Epithelial cell of umbilical artery (primary cell): ENCODE results near the gene EXOSC10. TPM values are rescaled to one million over a fixed set of nuclear protein-coding genes. Genes with fewer than 3 reads are reported as not detected.

Experiments used
- total RNA-seq: library from RNA; depleted of rRNA; stranded (reverse); fragments of >200 nt; gene quantifications from 2 replicates; pipeline ENCODE4 v1.2.3, GENCODE V29; 2014

Gene EXOSC10
- total RNA-seq, result 45.8 and 48.0 TPM in 2 replicates

DNA sequence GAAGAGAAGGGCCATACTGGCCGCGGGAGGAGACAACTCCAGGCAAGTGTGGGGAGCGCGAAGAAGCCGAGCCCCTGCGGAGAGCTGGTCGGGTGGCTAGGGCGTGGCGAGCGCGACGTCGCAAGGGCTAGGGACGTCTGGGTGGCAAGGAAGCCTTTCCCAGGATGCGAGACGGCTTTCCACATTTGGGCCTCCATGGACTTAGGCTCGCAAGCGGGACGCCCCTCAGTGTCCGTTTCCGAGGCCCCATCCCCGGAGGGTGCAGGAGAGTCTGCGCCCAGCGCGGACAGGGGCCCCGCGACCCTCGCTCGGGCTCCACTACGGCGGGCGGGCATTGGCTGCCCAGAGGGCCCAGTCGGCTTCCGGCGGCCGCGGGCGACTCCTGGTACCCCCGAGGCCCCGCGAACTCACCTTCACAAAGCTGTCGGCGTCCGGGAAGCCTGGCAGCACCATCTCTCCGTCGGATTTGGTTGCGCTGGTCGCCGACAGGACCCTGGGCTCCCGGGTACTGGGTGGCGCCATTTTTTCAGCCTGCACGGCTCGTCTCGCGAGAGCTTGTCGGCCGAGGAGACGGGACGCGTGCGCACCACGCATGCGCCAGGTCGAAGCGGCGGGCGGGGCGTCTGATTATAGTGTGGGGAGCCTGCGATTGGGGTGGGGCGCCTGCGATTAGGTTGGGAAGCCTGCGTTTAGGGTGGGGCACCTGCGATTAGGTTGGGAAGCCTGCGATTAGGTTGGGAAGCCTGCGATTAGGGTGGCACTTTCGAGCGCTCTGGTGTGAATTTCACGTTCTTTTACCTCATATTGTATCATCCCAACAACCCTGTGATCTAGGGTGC is at the start of gene EXOSC10:
EXOSC10 (minus strand) TSS at position 560 of the 839 bp plus-strand sequence; CDS start at position 522, 38 bp downstream.

GRCh38 chr1:11059968-11060830 is 39.5 kb downstream of the EXOSC10 start, which contains the start of gene SRM:
SRM (minus strand) TSS chr1:11060018; CDS start chr1:11059943, 75 bp downstream.

DNA sequence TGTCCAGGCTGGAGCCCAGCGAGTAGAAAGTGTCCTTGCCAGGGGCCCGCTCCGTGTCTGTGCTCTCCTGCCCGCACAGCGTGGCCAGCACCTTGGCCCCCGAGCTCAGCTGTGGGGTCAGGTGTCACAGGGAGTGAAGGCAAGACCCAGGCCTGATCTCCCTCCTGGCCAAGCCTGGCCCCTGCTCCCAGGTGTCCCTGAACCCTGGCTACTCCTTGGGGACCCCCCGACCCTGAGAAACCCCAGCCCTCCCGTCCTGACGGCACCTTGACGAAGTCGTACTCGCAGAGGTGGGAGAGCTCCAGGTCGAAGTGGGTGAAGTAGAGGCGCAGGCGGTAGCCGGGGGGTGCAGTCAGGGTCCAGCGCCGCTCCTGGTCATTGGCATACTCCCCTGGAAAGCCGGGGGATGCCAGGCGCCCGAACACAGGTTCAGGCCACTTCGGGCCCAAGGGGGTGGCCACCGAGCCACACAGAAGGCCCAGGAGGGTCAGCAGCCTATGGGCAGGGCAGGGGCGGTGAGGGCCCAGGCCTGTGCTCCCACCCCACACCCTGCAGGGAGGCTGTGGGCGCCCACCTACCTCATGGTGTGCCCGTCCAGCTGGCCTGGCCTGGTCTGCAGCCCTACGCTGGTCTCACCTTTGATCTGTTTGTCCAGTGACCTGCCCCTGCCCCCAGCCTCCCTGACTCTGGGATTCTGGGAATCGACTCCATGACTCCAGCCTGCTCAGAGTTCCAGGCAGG is 52.9 kb downstream of the EXOSC10 start, which contains the start of gene MASP2:
MASP2 (minus strand) TSS at position 615 of the 741 bp plus-strand sequence; CDS start at position 583, 32 bp downstream.

Other genes starting within 250 kb of the EXOSC10 start
- 116 and 125 TPM in 2 replicates for gene TARDBP, start 87.2 kb downstream of the EXOSC10 start, total RNA-seq
- not detected in 2 replicates for gene MASP2, start 52.6 kb downstream of the EXOSC10 start, total RNA-seq
- gene SRM, start 39.9 kb downstream of the EXOSC10 start, total RNA-seq, result 13.3 and 14.6 TPM in 2 replicates
- not detected in 2 replicates for gene ANGPTL7, start 89.5 kb upstream of the EXOSC10 start, total RNA-seq
- gene MTOR, start 162.7 kb upstream of the EXOSC10 start, total RNA-seq, result 28.9 and 35.6 TPM in 2 replicates
- 6.2 and 10.0 TPM in 2 replicates for gene UBIAD1, start 173.3 kb upstream of the EXOSC10 start, total RNA-seq